Nephron (organoid): ENCODE measurements around the gene ARL15.

Source experiments
- H3K27ac Mint-ChIP-seq, 3 experiments: 2 replicates each; pipeline ENCODE4 v1.8.0; 2020; ENCODE audit warnings: mixed read lengths in 3 of 3, mild to moderate bottlenecking in 2 of 3, moderate library complexity in 1 of 3
- H3K27me3 Mint-ChIP-seq: 2 replicates; pipeline ENCODE4 v1.8.0; 2021; ENCODE audit warnings: low read depth, mild to moderate bottlenecking, moderate library complexity, mixed read lengths
- H3K36me3 Mint-ChIP-seq: 2 replicates; pipeline ENCODE4 v1.8.0; 2020; ENCODE audit warnings: low read depth, mixed read lengths
- H3K4me1 Mint-ChIP-seq: 2 replicates; pipeline ENCODE4 v1.8.0; 2020; ENCODE audit warnings: mixed read lengths
- H3K4me3 Mint-ChIP-seq, 3 experiments: 2 replicates each; pipeline ENCODE4 v1.8.0; 2020; ENCODE audit warnings: mild to moderate bottlenecking in 3 of 3, mixed read lengths in 3 of 3, moderate library complexity in 2 of 3
- H3K9me3 Mint-ChIP-seq: 2 replicates; pipeline ENCODE4 v1.8.0; 2020; ENCODE audit warnings: mixed read lengths
- CTCF ChIP-seq, 3 experiments: fragments of 200-600 bp; sonication (generic); IDR thresholded peaks; one replicate each; pipeline ENCODE4 v1.5.0; 2021; ENCODE audit warnings: antibody characterized with exemption in 3 of 3; ENCODE audit not compliant: unreplicated experiment in 3 of 3

Gene ARL15

DNA sequence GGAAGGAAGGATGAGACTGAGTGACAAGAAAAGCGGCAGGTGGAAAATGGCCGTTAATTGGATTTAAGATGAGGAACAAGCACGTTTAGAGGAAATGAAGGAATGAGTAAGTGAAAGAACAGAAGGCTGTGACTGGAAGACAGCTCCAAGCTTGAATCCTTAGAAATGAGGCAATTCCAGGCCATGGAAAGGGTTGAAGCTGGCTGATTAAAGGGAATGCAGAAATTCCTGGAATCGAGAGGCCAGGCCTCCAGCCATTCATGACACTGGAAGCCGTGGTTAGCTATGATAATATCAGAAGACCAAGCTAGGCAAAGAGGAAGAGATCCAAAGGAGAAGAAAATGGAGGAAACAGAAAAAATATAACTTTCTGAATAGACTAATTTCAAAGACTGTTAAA is 84.2 kb downstream of the ARL15 start:
- no peak overlapping the region for H3K4me3 Mint-ChIP-seq
- no peak for TF ChIP-seq CTCF (IDR thresholded peaks at IDR 0.05; ENCODE audit: unreplicated experiment in 3 of 3)
- no peak overlapping the region for H3K27ac Mint-ChIP-seq
- H3K4me1 Mint-ChIP-seq: peaks cover 11% of the 10 kb centered on the region
- peaks cover 5% of the 10 kb centered on the region for H3K36me3 Mint-ChIP-seq
- peaks cover 7% of the 10 kb centered on the region for H3K9me3 Mint-ChIP-seq
- H3K27me3 Mint-ChIP-seq: peaks cover 3% of the 10 kb centered on the region

DNA sequence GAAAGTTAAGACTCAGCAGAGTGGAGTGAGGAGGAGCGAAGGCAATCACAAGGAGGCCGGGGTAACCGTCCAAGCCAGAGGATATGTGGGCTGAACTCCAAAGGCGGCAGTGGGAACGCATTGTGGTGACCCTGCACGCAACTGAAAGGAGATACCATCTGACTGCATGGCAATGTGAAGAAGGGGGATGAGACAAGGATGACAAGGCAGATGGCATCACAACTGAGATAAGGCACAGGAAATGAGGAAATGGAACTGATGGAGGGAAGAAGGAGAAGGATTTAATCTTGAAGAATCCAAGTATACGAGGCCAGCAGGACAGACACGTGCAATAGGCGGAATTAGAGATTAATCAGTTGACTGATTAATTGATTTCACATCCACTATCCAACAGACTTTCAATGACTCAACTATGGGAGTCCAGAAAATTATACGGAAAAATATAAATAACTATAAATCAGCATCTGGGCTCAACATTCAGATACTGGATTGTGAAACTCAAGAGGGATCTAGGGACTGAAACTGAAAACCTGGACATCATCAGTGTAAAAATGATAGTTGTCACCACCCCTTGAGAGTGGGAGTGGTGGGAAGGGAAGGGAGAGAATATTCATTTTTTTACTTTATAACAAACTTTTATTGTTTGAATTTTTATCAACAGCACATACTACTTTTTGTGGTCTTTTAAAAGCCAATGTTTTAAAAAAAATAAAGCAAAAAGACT is 86.1 kb downstream of the ARL15 start:
- H3K27ac Mint-ChIP-seq: peak overlapping the region in 1 of 3 experiments; percentile 7
- no peak overlapping the region for H3K4me3 Mint-ChIP-seq
- H3K27me3 Mint-ChIP-seq: peaks cover 3% of the 10 kb centered on the region
- H3K36me3 Mint-ChIP-seq: peaks cover 5% of the 10 kb centered on the region
- H3K9me3 Mint-ChIP-seq: peaks cover 7% of the 10 kb centered on the region
- no peak for TF ChIP-seq CTCF (IDR thresholded peaks at IDR 0.05; ENCODE audit: unreplicated experiment in 3 of 3)
- H3K4me1 Mint-ChIP-seq: peaks cover 19% of the 10 kb centered on the region

DNA sequence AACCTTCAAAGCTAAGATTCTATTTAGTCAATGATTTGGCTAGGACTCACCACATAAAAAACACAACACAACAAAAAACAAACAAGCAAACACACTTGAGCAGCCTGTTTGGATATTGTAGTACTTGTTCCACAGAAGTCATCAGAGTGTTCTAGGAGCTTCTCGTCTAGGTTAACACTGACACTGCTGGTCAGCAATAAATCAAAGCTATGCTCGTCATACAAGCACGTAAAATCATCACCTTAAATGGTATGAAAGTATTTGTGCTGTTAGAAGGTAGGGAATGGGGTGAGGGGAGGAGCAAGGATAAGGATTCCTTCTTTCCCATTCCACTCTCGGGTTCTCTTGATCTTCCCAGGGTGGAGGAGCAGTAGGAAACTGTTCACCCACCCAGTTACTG is 88.0 kb downstream of the ARL15 start:
- no peak overlapping the region for H3K27ac Mint-ChIP-seq
- H3K4me1 Mint-ChIP-seq: peaks cover 29% of the 10 kb centered on the region
- no peak overlapping the region for H3K4me3 Mint-ChIP-seq
- peaks cover 7% of the 10 kb centered on the region for H3K9me3 Mint-ChIP-seq
- peaks cover 3% of the 10 kb centered on the region for H3K27me3 Mint-ChIP-seq
- TF ChIP-seq CTCF (IDR thresholded peaks at IDR 0.05; ENCODE audit: unreplicated experiment in 3 of 3): no peak
- peaks cover 5% of the 10 kb centered on the region for H3K36me3 Mint-ChIP-seq

DNA sequence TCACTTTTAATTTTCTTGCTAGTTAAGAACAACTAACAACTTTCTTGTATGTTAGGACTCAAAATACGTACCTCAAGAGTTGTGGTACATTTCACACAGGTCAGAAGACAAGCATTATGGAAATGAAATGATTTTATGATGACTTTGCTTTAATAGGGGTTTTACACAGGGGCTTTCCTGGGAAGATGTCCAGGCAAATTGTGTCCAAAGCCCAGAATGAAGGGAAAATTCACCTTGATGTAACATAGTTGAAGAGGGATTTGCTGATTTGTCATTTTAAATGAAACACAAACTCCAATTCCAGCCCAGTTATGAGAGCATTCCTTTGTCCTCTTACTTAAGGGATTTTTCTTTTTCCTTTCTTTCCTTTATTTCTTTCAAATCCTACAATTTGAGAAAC is 89.2 kb downstream of the ARL15 start:
- H3K27me3 Mint-ChIP-seq: peaks cover 3% of the 10 kb centered on the region
- H3K4me3 Mint-ChIP-seq: peak overlapping the region in 2 of 3 experiments; percentile 35 to 54
- H3K27ac Mint-ChIP-seq: peak overlapping the region in 2 of 3 experiments; percentile 34 to 55
- no peak for TF ChIP-seq CTCF (IDR thresholded peaks at IDR 0.05; ENCODE audit: unreplicated experiment in 3 of 3)
- H3K9me3 Mint-ChIP-seq: peaks cover 7% of the 10 kb centered on the region
- H3K4me1 Mint-ChIP-seq: peaks cover 29% of the 10 kb centered on the region
- peaks cover 5% of the 10 kb centered on the region for H3K36me3 Mint-ChIP-seq

- Mint-ChIP-seq H3K27ac (peak overlapping the region in 2 of 3 experiments; percentile 37 to 55), H3K9me3 (peaks cover 7% of the 10 kb centered on the region), H3K4me3 (peak overlapping the region in 2 of 3 experiments; percentile 35 to 54), H3K4me1 (peaks cover 36% of the 10 kb centered on the region), H3K36me3 (peaks cover 5% of the 10 kb centered on the region), H3K27me3 (peaks cover under 1% of the 10 kb centered on the region)
- no peak for TF ChIP-seq CTCF (IDR thresholded peaks at IDR 0.05; ENCODE audit: unreplicated experiment in 3 of 3)
These were observed 89.9 kb downstream of the ARL15 start for GRCh38 chr5:54220230-54221040.
